GM19324 (cell line): ENCODE measurements around the gene DOP1A.
"Not testable (repeated sequence)": the region's sequence is repeated elsewhere in the genome, so short reads cannot be mapped to it uniquely, and the experiment has no call there.

ENCODE experiments used
- ATAC-seq: cut with Tn5 transposase; IDR thresholded peaks from one replicate; pipeline ENCODE4 v1.9.1; 2021; ENCODE audit warnings: mild to moderate bottlenecking, moderate library complexity; ENCODE audit not compliant: unreplicated experiment, low FRiP score

DOP1A gene

GRCh38 chr6:83151114-83151513 lies 83.6 kb downstream of the DOP1A start:
- ATAC-seq, result no peak

- ATAC-seq, result no peak
Observed at GRCh38 chr6:83152913-83153312, 85.4 kb downstream of the DOP1A start.

GRCh38 chr6:83153883-83154521 lies 86.5 kb downstream of the DOP1A start:
- no peak for ATAC-seq

- no peak for ATAC-seq
Observed at GRCh38 chr6:83155794-83156193, 88.3 kb downstream of the DOP1A start.

GRCh38 chr6:83160167-83160566 lies 92.7 kb downstream of the DOP1A start:
- no peak for ATAC-seq

- no peak for ATAC-seq
Observed at GRCh38 chr6:83167726-83168278, 100.3 kb downstream of the DOP1A start.

- ATAC-seq, result no peak
Observed at GRCh38 chr6:83168556-83168955, 101.1 kb downstream of the DOP1A start.

- no peak for ATAC-seq
Observed at GRCh38 chr6:83169106-83169505, 101.6 kb downstream of the DOP1A start.

GRCh38 chr6:83169511-83169910 lies 102.0 kb downstream of the DOP1A start:
- no peak for ATAC-seq

- ATAC-seq, result no peak
Observed at GRCh38 chr6:83176246-83176645, 108.8 kb downstream of the DOP1A start.

- no peak for ATAC-seq
Observed at GRCh38 chr6:83180426-83180950, 113.0 kb downstream of the DOP1A start.

- ATAC-seq, result no peak
Observed at GRCh38 chr6:83182114-83182513, 114.6 kb downstream of the DOP1A start.

GRCh38 chr6:83183082-83183828 lies 115.8 kb downstream of the DOP1A start:
- ATAC-seq, result no peak

- ATAC-seq, result no peak
Observed at GRCh38 chr6:83185096-83185495, 117.6 kb downstream of the DOP1A start.

GRCh38 chr6:83188501-83188900 lies 121.0 kb downstream of the DOP1A start:
- no peak for ATAC-seq

GRCh38 chr6:83190626-83191025 lies 123.2 kb downstream of the DOP1A start:
- ATAC-seq, result no peak

GRCh38 chr6:83191974-83192373 lies 124.5 kb downstream of the DOP1A start:
- not testable (repeated sequence) for ATAC-seq

GRCh38 chr6:83192456-83192855 lies 125.0 kb downstream of the DOP1A start:
- no peak for ATAC-seq

GRCh38 chr6:83192871-83193746 lies 125.6 kb downstream of the DOP1A start, which contains the start of the genes PGM3 and RWDD2A:
Gene PGM3, minus strand, starts transcription at chr6:83193265. Its CDS starts 2,253 bp downstream, at chr6:83191012.
Gene RWDD2A, plus strand, starts transcription at chr6:83193357. Its CDS starts 1,095 bp downstream, at chr6:83194452.
- ATAC-seq, result peak; percentile 97
